Globus pallidus (tissue), 1 donor: ENCODE measurements around the gene HCN2.
"Not testable (repeated sequence)": the region's sequence is repeated elsewhere in the genome, so short reads cannot be mapped to it uniquely, and the experiment has no call there.

Experiments used
- DNase-seq: peaks from one replicate; pipeline ENCODE4 v3.0.0-alpha.2; 2015; ENCODE audit warnings: low spot score

The HCN2 gene

DNA sequence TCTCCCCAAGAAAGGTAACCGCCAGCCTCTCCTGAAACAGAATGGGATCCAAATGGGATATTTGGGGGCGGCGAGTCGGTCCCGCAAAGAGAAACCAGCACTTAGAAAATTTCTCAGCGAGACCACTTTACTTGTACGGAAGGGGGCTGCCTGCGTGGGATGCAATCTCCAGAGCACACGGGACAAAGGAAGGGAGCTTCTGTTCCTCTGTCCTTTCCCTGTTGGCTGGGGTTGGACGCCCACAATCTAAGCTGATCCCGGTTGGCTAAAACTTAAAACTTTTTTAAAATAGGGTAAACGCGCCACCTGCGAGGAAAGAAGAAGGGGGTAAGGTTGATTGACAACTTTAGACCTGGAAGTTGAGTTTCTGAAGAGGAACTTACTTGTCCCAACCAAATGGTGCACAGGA lies 18.1 kb upstream of the HCN2 start:
- no peak for DNase-seq

- peak; percentile 96 for DNase-seq
Measured at GRCh38 chr19:572140-572742, 17.4 kb upstream of the HCN2 start, which contains the start of gene BSG. TSS of gene BSG (plus strand) at chr19:572596. CDS start at chr19:572635, 39 bp downstream.

DNA sequence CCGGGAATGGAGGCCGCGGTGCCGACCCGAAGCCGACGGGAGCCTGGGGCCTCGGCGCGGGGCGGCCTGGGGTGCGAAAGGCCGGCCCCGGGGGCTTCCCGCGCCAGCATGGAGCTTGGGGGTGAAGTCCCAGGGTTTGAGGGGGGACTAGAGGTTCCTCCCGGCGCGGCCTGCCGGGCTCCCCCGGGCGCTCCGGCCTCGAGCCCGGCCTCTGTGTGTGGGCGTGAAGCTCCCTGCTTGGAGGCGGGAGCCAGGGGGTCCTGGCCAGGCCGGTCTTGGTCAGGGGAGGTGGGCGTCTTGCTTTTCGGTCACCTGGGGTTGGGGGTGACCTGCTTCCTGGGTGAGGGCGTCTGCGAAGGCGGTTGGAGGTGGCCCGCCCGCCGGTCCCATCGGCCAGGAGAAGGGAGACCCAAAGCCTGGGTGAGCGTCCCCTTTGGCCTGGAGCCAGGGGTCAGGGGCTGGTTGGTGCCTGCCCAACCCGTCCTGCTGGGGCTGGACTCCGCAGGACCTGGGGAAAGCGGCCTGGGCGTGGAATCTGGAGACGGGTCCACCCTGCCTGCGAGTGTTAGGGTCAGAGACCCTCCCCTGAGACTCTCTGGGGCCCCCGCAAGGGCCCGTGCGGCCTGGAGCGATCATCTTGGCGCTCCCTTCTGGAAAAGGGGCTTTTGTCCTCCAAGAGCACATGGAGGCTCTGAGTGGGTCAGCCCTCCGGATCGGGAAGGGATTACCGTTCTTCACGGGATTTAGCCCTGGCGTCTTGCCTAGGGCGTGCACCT lies 16.8 kb upstream of the HCN2 start:
- DNase-seq = no peak

DNA sequence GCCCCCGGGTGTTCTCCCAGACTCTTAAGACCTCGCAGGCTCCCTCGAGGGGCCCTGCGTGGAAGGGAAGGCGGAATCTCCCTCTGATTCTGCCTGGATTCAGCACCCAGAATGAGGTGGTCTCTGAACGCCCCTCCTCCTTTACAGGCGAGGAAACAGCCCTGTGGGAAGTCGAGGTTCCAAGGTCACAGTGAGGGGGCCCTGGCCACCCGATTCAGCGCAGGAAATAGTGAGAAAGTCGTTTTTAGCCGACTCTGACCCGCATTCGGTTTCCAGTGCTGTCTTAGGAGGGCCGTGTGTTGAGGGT lies 16.2 kb upstream of the HCN2 start:
- DNase-seq = no peak

DNA sequence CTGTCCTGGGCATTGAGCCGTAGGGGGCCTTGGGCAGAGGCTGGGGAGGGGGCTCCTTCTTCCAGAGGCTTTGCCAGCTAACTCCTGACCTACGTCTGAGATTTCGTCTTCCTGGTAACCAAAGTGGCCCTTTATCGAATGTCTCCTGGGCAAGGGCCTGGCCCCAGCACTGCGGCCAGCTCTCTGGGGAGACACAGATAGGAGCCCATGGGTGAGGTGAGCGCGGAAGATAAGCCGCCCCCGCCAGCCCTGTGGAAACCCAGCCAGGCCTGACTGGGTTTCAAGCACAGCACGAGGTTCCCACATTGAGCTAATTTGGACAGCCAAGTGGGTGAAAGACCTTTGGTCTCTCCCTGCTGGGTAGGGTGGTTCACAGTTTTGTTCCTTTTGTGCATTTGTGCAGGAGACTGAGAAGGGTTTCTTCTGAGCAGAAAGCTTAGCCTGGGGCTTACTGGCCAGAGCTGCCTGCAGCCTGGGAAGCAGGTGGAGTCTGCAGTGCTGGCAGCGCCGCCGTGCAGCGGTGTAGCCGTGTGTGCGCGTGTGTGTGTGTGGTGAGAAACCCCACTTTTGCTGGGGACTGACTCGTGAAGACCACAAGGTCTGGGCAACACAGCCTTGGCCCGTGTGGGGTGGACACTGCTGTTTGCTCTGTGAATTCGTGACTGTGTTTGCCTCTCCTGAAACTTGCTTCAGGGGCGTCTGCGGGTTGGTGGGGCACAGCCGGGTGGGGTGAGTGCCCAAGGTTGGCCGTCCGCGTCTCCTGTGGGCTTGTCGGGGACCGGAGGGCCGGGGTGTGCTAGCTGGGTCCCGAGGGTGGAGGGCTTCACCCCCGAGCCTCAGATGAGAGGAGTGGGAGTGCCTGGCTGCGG lies 14.8 kb upstream of the HCN2 start:
- no peak for DNase-seq

GRCh38 chr19:575527-576506 lies 13.9 kb upstream of the HCN2 start:
- DNase-seq = no peak

DNA sequence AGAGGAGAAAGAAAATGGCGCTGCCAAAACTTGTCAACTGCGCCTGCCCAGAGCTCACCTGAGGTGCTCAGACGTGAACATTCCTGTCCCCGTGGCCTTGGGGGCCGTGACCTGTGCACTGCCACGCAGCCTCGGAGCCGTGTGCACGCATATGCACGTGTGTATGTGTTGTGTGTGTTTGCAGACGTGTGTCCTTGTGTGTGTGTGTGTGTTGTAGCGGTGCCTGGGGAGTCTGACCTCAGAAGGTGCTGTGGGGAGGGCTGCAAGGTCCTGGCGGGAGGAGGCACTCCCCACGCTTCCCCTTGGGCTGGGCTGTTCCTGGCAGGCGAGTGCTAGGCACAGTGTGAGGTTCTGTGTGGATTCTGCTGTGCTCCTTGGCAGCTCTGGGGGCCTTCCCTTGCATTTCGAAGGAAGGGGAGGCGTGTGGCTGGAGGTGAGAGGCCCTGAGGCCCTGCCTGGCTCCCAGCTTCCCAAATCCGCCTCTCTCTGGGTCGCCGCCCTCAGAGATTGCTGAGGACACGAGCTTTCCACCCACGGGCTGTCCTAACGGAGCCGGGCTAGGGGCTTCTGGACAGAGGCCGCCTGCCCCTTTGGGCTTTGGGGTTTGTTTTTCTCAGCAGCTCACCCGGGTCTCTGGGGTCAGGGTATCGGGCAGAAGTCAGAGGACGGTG lies 12.8 kb upstream of the HCN2 start:
- DNase-seq = no peak

DNA sequence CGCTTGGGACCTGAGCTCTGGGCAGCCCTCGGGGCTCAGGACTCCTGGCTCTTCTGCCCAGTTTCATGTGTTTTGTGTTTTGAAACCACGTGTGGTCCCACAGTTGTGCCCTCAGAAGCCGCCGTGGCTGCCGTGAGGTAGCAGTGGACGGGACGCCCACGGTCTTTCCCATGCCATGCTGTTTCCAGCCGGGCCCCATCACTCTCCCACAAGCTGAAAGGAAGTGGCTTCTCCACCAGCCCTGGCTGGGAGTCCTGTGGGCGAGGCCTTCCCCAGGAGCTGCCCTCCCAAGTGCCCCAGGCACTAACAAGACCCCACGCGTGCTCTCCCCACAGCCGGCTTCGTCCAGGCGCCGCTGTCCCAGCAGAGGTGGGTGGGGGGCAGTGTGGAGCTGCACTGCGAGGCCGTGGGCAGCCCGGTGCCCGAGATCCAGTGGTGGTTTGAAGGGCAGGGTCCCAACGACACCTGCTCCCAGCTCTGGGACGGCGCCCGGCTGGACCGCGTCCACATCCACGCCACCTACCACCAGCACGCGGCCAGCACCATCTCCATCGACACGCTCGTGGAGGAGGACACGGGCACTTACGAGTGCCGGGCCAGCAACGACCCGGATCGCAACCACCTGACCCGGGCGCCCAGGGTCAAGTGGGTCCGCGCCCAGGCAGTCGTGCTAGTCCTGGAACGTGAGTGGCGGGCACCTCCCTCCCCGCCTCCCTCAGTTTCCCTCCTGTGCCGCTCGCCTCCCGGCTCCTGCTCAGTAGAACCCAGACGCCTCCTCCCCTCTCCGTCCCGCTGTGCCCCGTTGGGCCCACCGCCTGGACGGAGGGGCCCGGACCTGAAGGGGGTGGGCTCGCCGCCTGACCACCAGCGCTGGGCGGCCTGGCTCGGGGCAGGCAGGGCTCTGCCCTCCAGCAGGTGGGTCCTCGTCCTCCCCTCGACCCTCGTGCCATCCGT lies 12.0 kb upstream of the HCN2 start:
- DNase-seq = no peak

DNA sequence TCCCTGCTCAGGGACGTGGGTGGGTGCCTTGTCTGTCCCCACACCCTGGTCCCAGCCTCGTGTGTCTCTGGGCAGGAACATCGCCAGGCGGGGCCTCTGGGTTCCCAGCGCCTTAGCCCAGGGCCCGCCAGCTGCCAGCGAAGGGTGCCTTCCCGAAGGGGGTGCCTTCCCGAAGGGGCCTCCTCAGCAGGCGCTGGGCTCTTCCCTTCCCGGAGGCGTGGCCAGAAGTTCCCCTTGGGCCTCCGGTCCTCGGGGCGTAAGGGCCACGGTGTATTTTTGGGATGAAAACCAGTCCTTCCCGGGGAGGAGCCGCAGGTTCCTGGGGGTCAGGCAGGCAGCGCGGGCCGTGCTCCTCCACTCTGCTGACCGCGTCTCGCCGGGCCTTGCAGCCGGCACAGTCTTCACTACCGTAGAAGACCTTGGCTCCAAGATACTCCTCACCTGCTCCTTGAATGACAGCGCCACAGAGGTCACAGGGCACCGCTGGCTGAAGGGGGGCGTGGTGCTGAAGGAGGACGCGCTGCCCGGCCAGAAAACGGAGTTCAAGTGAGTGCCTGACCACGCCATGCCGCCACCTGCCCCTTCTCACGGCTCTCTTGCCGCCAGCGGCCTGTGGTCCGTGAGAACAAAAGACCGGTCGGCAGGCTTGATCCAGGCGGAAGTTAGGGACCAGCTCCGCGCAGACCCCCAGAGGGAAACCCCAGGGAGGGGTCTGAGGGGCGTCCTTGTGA lies 10.4 kb upstream of the HCN2 start:
- no peak for DNase-seq

DNA sequence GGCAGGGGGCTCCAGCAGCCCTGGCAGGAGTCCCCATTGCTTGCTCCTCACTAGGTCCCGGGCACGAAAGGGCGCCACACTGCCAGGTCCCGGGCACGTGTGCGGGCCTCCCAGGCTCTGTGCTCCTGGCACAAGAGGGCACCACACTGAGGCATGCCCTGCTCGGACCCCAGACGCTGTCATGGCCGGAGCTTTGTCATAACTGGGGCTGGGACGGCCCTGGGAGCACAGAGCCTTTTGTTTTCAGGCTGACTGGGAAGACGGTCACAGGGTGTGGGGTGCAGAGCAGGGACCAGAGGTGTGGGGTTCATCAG lies 9.9 kb upstream of the HCN2 start:
- no peak for DNase-seq

DNA sequence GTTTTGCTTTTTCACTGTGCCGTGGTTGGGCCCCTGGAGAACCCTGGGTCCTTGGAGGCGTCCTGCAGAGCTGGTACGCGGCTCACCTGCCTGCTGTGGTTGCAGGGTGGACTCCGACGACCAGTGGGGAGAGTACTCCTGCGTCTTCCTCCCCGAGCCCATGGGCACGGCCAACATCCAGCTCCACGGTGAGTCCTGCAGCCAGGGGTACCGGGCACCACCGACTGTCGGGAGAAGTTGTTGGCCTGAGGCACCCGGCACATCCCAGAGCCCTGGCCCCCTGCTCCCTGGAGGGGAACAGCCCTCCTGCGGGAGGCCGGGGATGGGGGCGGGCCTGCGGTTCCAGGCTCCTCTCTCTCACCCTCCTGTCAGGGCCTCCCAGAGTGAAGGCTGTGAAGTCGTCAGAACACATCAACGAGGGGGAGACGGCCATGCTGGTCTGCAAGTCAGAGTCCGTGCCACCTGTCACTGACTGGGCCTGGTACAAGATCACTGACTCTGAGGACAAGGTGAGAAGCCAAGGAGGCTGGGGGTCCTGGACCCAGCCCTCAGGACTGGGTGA lies 9.3 kb upstream of the HCN2 start:
- no peak for DNase-seq

DNA sequence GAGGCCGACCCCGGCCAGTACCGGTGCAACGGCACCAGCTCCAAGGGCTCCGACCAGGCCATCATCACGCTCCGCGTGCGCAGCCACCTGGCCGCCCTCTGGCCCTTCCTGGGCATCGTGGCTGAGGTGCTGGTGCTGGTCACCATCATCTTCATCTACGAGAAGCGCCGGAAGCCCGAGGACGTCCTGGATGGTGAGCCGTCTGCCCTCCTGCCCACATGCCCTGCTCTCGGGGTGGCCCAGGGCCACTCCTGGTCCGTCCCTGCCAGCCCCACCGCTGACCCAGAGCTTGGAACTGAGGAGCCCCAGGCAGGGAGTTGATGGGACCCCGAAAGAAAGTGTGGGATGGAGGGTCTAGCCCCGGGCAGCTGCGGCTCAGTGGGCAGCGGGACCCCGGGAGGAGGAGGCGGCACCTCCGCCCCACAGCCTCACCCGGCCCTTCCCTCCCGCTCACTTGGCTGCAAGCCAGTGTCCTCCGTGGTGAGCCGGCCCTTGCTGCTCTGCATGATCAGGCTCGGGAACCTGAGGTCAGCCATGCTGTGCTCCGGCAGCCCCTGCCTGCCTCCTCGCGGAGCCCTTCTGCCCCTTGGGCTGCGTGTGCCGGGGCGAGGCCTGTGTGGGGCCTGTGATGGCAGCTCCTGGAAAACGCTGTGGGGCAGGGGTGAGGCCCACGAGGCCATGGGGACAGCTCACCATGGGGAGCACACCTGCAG lies 8.1 kb upstream of the HCN2 start:
- DNase-seq = no peak

DNA sequence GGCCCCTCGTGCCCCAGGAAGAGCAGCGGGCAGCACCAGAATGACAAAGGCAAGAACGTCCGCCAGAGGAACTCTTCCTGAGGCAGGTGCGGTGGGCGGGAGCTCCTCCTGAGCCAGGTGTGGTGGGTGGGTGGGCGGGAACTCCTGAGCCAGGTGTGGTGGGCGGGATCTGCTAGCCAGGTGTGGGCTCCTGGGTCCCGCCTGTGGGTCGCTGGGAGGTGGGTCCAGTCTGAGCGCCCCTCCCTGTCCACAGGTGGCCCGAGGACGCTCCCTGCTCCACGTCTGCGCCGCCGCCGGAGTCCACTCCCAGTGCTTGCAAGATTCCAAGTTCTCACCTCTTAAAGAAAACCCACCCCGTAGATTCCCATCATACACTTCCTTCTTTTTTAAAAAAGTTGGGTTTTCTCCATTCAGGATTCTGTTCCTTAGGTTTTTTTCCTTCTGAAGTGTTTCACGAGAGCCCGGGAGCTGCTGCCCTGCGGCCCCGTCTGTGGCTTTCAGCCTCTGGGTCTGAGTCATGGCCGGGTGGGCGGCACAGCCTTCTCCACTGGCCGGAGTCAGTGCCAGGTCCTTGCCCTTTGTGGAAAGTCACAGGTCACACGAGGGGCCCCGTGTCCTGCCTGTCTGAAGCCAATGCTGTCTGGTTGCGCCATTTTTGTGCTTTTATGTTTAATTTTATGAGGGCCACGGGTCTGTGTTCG lies 7.0 kb upstream of the HCN2 start:
- no peak for DNase-seq

DNA sequence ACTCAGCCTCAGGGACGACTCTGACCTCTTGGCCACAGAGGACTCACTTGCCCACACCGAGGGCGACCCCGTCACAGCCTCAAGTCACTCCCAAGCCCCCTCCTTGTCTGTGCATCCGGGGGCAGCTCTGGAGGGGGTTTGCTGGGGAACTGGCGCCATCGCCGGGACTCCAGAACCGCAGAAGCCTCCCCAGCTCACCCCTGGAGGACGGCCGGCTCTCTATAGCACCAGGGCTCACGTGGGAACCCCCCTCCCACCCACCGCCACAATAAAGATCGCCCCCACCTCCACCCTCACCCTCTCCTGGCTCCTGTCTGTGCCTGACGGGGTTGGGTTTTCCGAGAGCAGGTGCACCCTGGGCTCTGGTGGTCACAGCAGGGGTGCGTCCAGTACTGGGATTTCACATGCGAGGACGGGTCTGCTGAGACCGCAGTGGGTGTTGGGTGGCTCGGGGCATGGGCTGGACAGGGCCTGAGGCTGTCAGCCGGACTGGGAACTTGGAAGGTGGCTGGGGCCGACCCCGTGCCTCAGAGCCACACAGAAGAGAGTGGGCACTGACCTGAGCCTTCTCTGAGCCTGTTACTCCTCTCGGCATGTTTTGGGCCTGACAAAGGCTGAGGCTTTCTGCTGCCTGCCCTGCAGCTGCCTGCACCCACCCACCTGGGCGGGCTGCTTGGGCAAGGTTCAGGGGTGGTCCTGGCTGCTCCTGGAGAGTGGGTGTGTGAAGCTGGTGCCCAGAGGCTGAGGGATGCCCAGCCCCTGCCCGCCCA lies 6.3 kb upstream of the HCN2 start:
- DNase-seq = no peak

GRCh38 chr19:583968-584239 lies 5.8 kb upstream of the HCN2 start:
- no peak for DNase-seq

GRCh38 chr19:584240-585001 lies 5.3 kb upstream of the HCN2 start:
- no peak for DNase-seq

- DNase-seq = not testable (repeated sequence)
Measured at GRCh38 chr19:585146-585545, 4.5 kb upstream of the HCN2 start.
